ES-I3 (cell line): Measurements from ENCODE around the gene CDH13.

ENCODE experiments used
- H3K36me3 ChIP-seq: 2 replicates; pipeline ENCODE4 v1.6.1; 2013; ENCODE audit warnings: mild to moderate bottlenecking, low read length, control low read depth, moderate library complexity; ENCODE audit not compliant: insufficient read depth
- H3K4me1 ChIP-seq: 2 replicates; pipeline ENCODE4 v1.6.1; 2013; ENCODE audit warnings: mild to moderate bottlenecking, control low read depth, low read length; ENCODE audit not compliant: insufficient read depth
- H3K9ac ChIP-seq: 2 replicates; pipeline ENCODE4 v1.6.1; 2013; ENCODE audit warnings: low read depth, mild to moderate bottlenecking, low read length, moderate library complexity
- H3K9me3 ChIP-seq: 2 replicates; pipeline ENCODE4 v1.6.1; 2013; ENCODE audit warnings: mild to moderate bottlenecking, low read length, moderate library complexity; ENCODE audit not compliant: control insufficient read depth, insufficient read depth

The CDH13 gene

DNA sequence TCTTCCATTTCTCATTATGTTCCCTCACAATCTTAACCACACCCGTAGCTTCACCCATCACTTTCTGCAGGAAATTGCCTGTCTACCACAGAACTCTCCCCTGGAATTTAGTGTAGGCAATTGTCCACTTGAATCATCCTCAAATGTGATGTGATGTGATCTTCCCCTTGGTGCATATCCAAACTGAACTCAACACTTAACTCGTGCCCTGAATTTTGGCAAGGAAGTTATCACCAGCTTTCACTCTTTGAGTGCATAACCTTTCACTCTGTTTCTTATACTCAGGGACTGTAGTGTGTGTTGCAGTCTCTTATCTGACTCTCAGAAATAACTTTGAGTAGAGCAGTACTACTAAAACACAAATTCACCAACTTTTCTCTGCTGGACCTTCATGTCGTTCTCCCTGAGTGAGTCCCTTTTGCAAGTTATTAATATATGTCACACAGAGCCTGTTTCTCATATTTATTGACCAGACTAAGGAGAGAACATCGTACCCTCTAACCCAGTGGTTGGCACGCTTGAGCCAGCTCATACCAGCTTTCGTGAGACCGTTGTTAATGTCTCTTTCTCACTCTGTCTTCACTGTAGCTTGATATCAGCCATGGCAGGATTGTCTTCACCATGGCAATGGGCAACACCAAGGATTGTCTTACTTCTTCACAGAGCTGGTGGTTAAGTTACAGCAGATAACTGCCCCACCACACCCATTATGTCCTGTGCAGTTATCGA lies 622.1 kb downstream of the CDH13 start:
- no peaks in the 10 kb centered on the region for H3K9me3 ChIP-seq
- no peak overlapping the region for H3K9ac ChIP-seq
- H3K4me1 ChIP-seq = peaks cover 4% of the 10 kb centered on the region; the same call in 1 of the 2 replicates
- no peaks in the 10 kb centered on the region for H3K36me3 ChIP-seq

DNA sequence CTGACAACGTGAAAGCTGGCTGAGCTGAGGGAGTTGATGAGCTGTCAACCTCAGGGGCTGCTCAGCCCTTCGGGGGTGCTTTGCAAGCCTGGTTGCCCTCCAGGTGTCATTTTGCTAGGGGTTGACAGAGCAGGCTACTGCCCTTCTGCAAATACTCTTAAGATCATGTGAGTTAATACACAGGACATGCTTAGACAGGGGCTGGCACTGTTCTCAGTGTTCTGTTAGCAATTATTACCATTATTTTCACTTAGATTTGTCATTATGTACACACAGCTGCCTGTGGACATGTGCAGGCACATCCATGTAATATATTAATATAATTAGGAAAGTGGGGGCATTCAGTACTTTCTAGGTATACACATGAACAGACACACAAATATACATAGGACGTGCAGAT lies 626.8 kb downstream of the CDH13 start:
- no peaks in the 10 kb centered on the region for H3K36me3 ChIP-seq
- H3K9ac ChIP-seq = no peak overlapping the region
- no peaks in the 10 kb centered on the region for H3K9me3 ChIP-seq
- H3K4me1 ChIP-seq = no peaks in the 10 kb centered on the region

DNA sequence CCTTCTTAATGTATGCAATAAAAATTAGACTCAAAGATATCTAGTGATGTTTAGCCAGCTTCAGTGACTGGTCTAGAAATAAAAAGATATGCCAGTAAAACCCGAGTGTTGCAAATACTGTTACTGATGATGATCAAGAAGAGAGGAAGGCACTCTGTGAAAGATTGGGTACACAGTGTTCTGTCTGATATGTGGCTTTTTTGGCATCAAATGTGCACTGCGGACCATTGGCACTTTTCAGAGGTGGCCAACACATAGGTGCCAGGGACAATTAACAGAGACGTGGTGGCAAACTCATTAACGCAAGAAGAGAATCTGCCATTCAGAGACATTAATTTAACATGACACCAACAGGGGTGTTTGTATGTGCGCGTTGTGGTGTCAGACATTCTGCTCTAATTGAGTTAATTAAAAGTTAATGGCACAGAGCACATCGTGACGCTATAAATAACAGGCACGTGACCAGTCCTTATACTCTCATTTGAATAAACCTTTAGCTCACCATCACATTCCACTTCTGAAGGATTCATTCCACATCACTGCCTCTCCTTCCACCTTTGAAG lies 631.7 kb downstream of the CDH13 start:
- no peaks in the 10 kb centered on the region for H3K9me3 ChIP-seq
- H3K9ac ChIP-seq = no peak overlapping the region
- no peaks in the 10 kb centered on the region for H3K36me3 ChIP-seq
- H3K4me1 ChIP-seq = no peaks in the 10 kb centered on the region

DNA sequence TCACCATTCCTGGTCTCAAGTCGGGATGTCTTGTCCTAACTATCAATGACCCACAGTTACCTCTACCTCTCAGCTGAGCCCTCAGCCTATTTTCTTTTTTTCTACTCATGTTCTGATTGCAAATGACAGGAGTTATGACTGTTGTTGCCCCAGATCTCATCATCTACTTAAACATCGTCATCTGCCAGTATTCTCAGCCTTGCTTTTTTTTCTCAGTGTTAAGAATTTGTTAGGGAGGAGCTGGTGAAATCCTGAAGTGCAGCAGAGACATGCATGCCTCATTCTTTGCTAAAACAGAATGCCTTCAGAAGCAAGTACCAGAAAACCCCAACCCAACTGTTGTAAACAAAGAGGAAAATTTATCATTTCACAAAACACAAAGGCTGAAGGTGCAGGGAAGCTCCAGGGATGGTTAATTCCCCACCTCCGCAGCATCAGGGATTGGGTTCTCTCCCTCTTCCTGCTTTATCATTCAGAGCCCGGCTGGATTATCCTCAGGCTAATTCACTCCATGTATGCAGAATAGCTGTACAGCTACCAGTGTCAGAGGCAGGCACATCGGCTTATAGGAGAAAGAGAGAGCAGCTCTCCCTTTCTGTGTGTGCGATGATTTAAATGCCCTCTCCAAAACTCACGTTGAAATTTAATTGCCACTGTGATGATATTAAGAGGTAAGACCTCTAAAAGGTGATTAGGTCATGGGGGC lies 640.2 kb downstream of the CDH13 start:
- H3K4me1 ChIP-seq = no peaks in the 10 kb centered on the region
- H3K9ac ChIP-seq = no peak overlapping the region
- H3K9me3 ChIP-seq = no peaks in the 10 kb centered on the region
- no peaks in the 10 kb centered on the region for H3K36me3 ChIP-seq

DNA sequence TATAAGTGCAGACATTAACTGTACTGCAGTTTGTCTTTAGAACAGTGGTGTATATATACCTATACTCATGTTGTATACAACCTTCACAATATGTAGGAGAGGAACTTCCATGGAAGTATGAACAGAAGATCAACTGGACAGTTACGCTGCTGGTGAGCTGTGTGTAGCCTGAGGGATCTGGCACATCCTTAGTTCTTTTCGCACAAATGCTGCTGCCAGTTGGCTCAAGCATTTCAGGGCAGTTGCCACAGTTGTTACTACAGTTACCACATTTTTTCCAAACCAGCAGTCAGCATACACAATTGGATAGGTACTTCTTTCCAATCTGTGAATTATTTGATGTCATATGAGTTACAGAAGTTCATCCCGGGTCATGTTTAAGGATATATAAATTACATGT lies 641.4 kb downstream of the CDH13 start:
- Histone ChIP-seq H3K9me3 (no peaks in the 10 kb centered on the region), H3K4me1 (no peaks in the 10 kb centered on the region), H3K9ac (no peak overlapping the region), H3K36me3 (no peaks in the 10 kb centered on the region)

DNA sequence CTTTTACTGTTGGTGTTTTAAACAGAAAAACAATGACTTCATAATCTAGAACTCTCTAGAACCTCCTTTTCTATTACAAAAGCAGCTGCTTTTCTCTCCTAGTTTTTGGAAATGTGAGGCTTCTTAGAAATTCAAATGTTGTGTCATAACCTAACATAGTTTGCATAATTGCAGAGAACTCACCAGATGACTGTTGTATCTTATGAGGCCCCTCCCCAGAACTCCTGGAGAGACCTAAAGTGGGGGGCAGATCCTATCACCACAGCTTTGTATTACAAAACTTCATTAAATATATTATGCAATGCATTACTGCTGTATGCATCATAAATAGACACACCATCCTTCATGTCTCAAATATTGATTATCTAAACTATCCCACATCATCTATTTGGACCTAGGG lies 642.3 kb downstream of the CDH13 start:
- Histone ChIP-seq H3K36me3 (no peaks in the 10 kb centered on the region), H3K9ac (no peak overlapping the region), H3K9me3 (no peaks in the 10 kb centered on the region), H3K4me1 (no peaks in the 10 kb centered on the region)

DNA sequence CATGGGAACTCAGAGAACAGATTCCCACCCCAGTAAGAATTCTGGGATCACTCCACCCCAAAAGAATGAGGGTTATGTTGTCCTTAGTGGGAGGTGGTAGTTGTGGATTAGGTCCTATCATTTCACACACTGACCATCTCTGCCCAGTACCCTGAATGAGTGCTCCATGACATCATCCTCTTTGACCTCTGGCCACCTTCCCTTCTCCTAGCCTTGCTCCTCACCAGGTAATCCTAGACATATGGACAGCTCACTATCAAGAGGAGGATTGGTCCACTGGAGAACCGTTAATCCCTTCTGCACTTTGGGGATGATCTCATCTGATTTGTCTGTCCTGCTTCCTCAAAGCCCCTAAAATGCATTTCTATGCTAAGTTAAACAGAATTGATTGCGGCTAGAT lies 642.8 kb downstream of the CDH13 start:
- Histone ChIP-seq H3K4me1 (no peaks in the 10 kb centered on the region), H3K9ac (no peak overlapping the region), H3K36me3 (no peaks in the 10 kb centered on the region), H3K9me3 (no peaks in the 10 kb centered on the region)

DNA sequence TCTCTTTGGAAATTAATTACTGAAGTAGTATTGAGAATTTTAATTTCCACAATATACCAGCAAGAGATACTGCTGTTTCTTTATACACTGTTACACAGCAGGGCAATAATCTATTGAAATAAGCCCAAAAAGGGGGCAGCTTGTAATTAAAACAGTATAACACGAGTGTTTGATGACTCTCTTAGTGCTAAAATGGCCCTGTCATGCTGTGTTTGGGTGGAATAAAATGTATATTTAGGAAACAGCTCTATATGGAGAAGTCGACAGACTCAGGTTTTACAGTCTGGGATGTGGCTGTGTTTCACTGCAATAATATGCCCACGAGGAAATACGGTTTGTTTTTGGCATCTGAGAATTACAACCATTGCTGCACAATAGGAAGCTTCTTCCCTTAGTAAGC lies 643.3 kb downstream of the CDH13 start:
- Histone ChIP-seq H3K36me3 (no peaks in the 10 kb centered on the region), H3K9me3 (no peaks in the 10 kb centered on the region), H3K4me1 (no peaks in the 10 kb centered on the region), H3K9ac (no peak overlapping the region)

DNA sequence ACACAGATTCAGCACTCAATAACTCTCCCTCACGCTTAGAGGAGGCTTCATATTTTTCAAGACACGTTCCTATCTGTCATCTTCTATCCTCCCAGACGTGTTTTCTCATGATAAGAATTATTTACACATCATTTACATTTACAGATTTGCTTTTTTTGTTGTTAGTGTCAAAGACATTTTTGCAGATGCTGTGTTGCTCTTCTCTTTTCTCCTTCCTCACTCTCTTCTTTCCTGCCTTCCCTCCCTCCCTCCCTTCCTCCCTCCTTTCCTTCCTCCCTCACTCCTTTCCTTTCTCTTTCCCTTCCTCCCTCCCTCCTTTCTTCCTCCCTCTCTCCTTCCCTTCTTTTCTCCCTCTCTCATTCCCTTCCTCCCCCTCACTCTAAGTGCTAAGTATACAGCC lies 643.9 kb downstream of the CDH13 start:
- Histone ChIP-seq H3K9ac (no peak overlapping the region), H3K4me1 (no peaks in the 10 kb centered on the region), H3K9me3 (no peaks in the 10 kb centered on the region), H3K36me3 (no peaks in the 10 kb centered on the region)

DNA sequence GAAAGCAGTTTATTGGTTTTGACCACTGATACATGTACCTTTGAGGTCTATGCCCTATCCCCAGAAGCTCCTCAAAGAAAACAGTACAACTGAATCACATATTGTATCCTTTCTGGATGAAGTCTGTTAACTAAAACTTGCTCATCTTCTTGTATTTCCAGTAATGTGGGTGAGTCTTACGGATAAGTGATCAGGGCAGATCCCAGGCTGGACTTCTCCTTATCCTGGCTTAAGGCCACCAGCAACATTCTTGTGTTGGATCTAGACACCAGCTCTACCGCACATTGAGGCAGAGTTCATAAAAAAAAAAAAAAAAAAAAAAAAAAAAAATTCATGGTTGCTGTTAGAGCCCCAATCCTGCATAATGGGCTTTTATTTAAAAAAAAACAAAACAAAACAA lies 644.4 kb downstream of the CDH13 start:
- H3K4me1 ChIP-seq = no peaks in the 10 kb centered on the region
- H3K36me3 ChIP-seq = no peaks in the 10 kb centered on the region
- no peaks in the 10 kb centered on the region for H3K9me3 ChIP-seq
- no peak overlapping the region for H3K9ac ChIP-seq

DNA sequence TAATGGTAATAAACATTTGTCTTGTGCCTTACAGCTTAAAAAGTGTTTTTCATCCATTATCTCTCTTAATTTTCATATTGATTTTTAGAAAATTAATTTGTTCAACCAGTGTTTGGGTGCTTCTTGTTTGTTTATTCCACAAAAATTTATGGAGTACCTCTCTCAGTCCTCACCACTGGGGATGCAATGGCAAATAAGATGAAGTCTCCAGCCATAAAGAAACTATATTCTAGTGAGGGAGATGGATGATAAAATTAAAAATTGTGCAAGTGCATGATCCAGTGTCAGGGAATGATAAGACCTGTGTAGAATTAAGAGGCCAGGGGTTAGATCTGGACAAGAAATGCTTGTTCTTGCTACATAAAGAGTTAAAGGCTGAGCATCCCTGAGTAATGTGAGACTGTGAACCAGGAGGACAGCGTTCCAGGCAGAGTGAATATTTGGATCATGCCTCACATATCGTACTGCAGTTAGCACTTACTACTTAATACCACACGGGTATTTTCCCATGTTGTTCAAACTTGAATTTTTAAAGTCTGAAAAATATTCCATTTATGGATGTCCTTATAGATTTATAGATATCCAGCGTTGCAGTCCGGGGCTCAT lies 645.3 kb downstream of the CDH13 start:
- Histone ChIP-seq H3K9ac (no peak overlapping the region), H3K4me1 (no peaks in the 10 kb centered on the region), H3K9me3 (no peaks in the 10 kb centered on the region), H3K36me3 (no peaks in the 10 kb centered on the region)

DNA sequence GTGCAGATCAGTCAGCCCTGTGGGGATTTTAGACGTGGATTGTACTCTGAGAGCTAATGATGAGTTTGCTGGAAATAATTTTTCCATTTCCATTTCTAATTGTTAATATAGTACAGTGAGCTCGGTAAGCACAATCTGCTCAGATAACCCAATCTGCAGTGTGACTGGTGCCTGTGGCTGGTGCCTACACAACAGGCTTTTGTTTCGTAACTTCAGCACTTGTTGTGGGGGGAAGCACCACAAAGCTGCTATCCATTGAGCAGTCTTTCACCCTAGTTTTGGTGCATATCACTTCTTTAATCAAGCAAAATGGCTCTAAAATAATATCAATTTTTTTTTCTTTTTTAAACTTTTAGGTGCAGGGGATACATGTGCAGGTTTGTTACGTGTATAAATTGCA lies 646.1 kb downstream of the CDH13 start:
- H3K4me1 ChIP-seq = no peaks in the 10 kb centered on the region
- H3K9me3 ChIP-seq = no peaks in the 10 kb centered on the region

DNA sequence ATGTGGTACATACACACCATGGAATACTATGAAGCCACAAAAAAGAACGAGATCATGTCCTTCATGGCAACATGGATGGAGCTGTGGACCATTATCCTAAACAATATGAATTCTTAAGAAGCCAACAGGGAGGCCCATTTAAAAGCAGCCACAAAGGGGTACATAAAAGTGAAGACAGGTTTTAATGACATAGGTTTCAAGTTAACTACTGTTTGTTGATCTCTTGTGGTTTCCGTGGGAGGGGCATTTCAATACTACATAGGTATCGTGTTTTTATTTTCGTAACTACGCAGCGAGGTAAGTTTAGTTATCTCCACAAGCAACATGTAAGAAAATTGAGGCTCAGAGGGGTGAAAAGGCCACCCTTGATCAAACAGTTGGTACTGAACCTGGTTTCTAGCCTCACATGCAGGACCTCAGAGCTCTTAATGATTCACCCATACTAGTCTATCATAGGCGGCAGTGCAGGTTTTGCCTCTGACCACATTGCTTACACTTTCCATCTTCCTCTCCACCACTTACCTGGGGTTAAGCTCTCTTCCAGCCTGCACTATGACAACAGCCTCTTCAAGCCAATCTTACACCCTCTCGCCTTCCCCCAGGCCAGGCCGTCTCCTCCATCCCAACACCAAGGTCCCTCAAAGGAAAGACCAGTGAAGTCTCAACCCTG lies 646.9 kb downstream of the CDH13 start:
- no peaks in the 10 kb centered on the region for H3K36me3 ChIP-seq
- peaks cover 5% of the 10 kb centered on the region; the same call in 1 of the 2 replicates for H3K4me1 ChIP-seq
- no peaks in the 10 kb centered on the region for H3K9me3 ChIP-seq
- H3K9ac ChIP-seq = no peak overlapping the region

More for the DNA sequence above, 646.1 kb downstream of the CDH13 start:
- Histone ChIP-seq H3K9ac (no peak overlapping the region), H3K36me3 (no peaks in the 10 kb centered on the region)

DNA sequence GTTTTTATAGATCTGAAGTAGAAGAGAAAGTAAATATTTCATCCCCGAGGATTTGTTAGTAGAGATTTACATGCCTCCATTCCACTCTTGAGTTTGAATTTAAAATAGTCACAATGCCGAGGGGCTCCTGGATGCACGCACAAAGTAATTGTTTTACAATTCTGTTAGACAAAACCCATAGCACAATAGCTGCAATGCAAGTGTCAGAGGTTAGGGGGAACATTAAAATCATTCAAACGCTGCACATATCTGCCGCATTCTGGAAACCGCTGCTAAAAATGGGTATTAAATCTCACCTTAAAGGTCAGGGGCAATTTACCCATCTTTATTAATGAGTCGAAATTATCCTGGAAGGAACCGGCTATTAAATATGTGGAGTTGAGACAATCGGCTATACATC lies 652.5 kb downstream of the CDH13 start:
- no peaks in the 10 kb centered on the region for H3K9me3 ChIP-seq
- no peak overlapping the region for H3K9ac ChIP-seq
- H3K4me1 ChIP-seq = peaks cover 5% of the 10 kb centered on the region; the same call in 1 of the 2 replicates
- H3K36me3 ChIP-seq = no peaks in the 10 kb centered on the region
